Smooth muscle cell (in vitro differentiated cells): ENCODE data around the gene PPM1D. TPM values are rescaled to one million over a fixed set of nuclear protein-coding genes. Genes with fewer than 3 reads are reported as not detected.

Source experiments
- DNase-seq: peaks from one replicate; lab custom pipeline; 2025; ENCODE audit not compliant: unreplicated experiment; lab: John Stamatoyannopoulos, UW
- H2AFZ ChIP-seq: fragments of 200-600 bp; sonication (generic); 2 replicates; pipeline ENCODE4 v1.6.0; 2016; ENCODE audit warnings: antibody characterized with exemption, low read depth, mild to moderate bottlenecking
- H3F3A ChIP-seq: fragments of 200-600 bp; sonication (generic); 2 replicates; pipeline ENCODE4 v1.6.0; 2017; ENCODE audit warnings: antibody characterized with exemption, low read depth
- H3K27ac ChIP-seq: fragments of 200-600 bp; sonication (generic); 2 replicates; pipeline ENCODE4 v1.5.1; 2016; ENCODE audit warnings: low read depth, mild to moderate bottlenecking
- H3K27me3 ChIP-seq: fragments of 200-600 bp; sonication (generic); 2 replicates; pipeline ENCODE4 v1.6.1; 2016; ENCODE audit warnings: low read depth, mild to moderate bottlenecking
- H3K36me3 ChIP-seq: fragments of 200-600 bp; sonication (generic); 2 replicates; pipeline ENCODE4 v1.5.1; 2016; ENCODE audit warnings: low read depth
- H3K4me1 ChIP-seq: fragments of 200-600 bp; sonication (generic); 2 replicates; pipeline ENCODE4 v1.5.1; 2016; ENCODE audit warnings: low read depth
- H3K4me2 ChIP-seq: fragments of 200-600 bp; sonication (generic); 2 replicates; pipeline ENCODE4 v1.6.0; 2016; ENCODE audit warnings: mild to moderate bottlenecking
- H3K4me3 ChIP-seq: fragments of 200-600 bp; sonication (generic); 2 replicates; pipeline ENCODE4 v1.5.1; 2016; ENCODE audit warnings: mild to moderate bottlenecking
- H3K79me2 ChIP-seq: fragments of 200-600 bp; sonication (generic); 2 replicates; pipeline ENCODE4 v1.6.0; 2016; ENCODE audit warnings: low read depth, mild to moderate bottlenecking
- H3K9ac ChIP-seq: fragments of 200-600 bp; sonication (generic); 2 replicates; pipeline ENCODE4 v1.6.0; 2016; ENCODE audit warnings: low read depth
- H3K9me3 ChIP-seq: fragments of 200-600 bp; sonication (generic); replicated peaks from 2 replicates; pipeline ENCODE4 v1.5.1; 2016; ENCODE audit warnings: low read depth
- H4K20me1 ChIP-seq: fragments of 200-600 bp; sonication (generic); 2 replicates; pipeline ENCODE4 v1.6.0; 2016; ENCODE audit warnings: low read depth
- WGBS: methylation state at CpG from one replicate; pipeline ENCODE4 v1.1.7; 2016; ENCODE audit warnings: low lambda C conversion rate; 5-methylcytosine and 5-hydroxymethylcytosine counted together
- polyA plus RNA-seq: library from polyadenylated mRNA; unstranded; fragments of >200 nt; fragmentation: Nextera tagmentation; extraction: Ambion mirVana; gene quantifications from 2 replicates; pipeline ENCODE4 v1.2.1, GENCODE V29; 2016
- total RNA-seq: library from RNA; depleted of rRNA; stranded (reverse); fragments of >200 nt; gene quantifications from 2 replicates; pipeline ENCODE4 v1.2.3, GENCODE V29; 2014
- TF ChIP-seq, protein P1 (sequence below): fragments of 200-600 bp; sonication (generic); IDR thresholded peaks from 2 replicates; pipeline ENCODE4 v1.5.1; 2017; ENCODE audit warnings: borderline replicate concordance, mild to moderate bottlenecking, antibody characterized with exemption; ENCODE audit not compliant: insufficient read depth, poor library complexity, severe bottlenecking

The PPM1D gene
- total and polyA plus RNA-seq, 2 experiments from 2014 or later = 10.0 to 12.9 TPM

GRCh38 chr17:60577147-60577915, 22.7 kb upstream of the PPM1D start:
- peak overlapping the region; percentile 23 for H3K4me3 ChIP-seq
- peak overlapping the region; percentile 72 for H2AFZ ChIP-seq
- no peaks in the 10 kb centered on the region for H3K27me3 ChIP-seq
- peak overlapping the region; percentile 56 for H3K4me2 ChIP-seq
- H3K36me3 ChIP-seq = no peaks in the 10 kb centered on the region
- TF ChIP-seq, protein P1, sequence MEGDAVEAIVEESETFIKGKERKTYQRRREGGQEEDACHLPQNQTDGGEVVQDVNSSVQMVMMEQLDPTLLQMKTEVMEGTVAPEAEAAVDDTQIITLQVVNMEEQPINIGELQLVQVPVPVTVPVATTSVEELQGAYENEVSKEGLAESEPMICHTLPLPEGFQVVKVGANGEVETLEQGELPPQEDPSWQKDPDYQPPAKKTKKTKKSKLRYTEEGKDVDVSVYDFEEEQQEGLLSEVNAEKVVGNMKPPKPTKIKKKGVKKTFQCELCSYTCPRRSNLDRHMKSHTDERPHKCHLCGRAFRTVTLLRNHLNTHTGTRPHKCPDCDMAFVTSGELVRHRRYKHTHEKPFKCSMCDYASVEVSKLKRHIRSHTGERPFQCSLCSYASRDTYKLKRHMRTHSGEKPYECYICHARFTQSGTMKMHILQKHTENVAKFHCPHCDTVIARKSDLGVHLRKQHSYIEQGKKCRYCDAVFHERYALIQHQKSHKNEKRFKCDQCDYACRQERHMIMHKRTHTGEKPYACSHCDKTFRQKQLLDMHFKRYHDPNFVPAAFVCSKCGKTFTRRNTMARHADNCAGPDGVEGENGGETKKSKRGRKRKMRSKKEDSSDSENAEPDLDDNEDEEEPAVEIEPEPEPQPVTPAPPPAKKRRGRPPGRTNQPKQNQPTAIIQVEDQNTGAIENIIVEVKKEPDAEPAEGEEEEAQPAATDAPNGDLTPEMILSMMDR = no peak
- peaks cover 11% of the 10 kb centered on the region for H3F3A ChIP-seq
- no peak for DNase-seq
- no peaks in the 10 kb centered on the region for H3K9me3 ChIP-seq
- H3K4me1 ChIP-seq = no peaks in the 10 kb centered on the region
- no peaks in the 10 kb centered on the region for H3K79me2 ChIP-seq
- 45% methylated on average over 7 of the region's 7 CpGs for WGBS
- no peak overlapping the region for H3K9ac ChIP-seq
- peak overlapping the region; percentile 41 for H3K27ac ChIP-seq
- H4K20me1 ChIP-seq = no peaks in the 10 kb centered on the region

- TF ChIP-seq, protein P1 = no peak
- no peaks in the 10 kb centered on the region for H3F3A ChIP-seq
- DNase-seq = no peak
- H3K36me3 ChIP-seq = no peaks in the 10 kb centered on the region
- H3K79me2 ChIP-seq = no peaks in the 10 kb centered on the region
- H3K27me3 ChIP-seq = no peaks in the 10 kb centered on the region
- H3K9ac ChIP-seq = no peak overlapping the region
- no peaks in the 10 kb centered on the region for H4K20me1 ChIP-seq
- no peaks in the 10 kb centered on the region for H3K9me3 ChIP-seq
- H3K4me2 ChIP-seq = no peak overlapping the region
- no peak overlapping the region for H3K4me3 ChIP-seq
- H3K4me1 ChIP-seq = no peaks in the 10 kb centered on the region
- WGBS = 18% methylated on average over 2 of the region's 2 CpGs
- no peak overlapping the region for H2AFZ ChIP-seq
- H3K27ac ChIP-seq = no peak overlapping the region
Observed at GRCh38 chr17:60579090-60579489, 20.9 kb upstream of the PPM1D start.

DNA sequence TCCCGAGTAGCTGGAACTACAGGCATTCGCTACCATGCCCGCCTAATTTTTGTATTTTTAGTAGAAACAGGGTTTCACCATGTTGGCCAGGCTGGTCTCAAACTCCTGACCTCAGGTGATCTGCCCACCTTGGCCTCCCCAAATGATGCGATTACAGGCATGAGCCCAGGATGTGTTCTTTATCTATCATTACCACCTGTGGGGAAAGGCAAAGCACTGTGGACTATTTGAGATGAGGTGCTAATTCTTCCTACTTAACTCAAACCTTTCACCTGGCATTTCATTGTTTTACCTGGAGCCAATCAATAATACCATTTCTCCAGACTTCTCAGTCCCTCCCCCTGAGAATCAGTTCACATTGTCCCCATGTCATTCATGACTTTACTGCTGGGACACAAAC, 20.4 kb upstream of the PPM1D start:
- Histone ChIP-seq H3K27me3 (no peaks in the 10 kb centered on the region), H3K36me3 (no peaks in the 10 kb centered on the region), H3F3A (no peaks in the 10 kb centered on the region), H3K4me1 (no peaks in the 10 kb centered on the region), H3K9ac (no peak overlapping the region), H2AFZ (no peak overlapping the region), H4K20me1 (no peaks in the 10 kb centered on the region), H3K4me2 (no peak overlapping the region), H3K4me3 (no peak overlapping the region), H3K9me3 (no peaks in the 10 kb centered on the region), H3K27ac (no peak overlapping the region), H3K79me2 (no peaks in the 10 kb centered on the region)
- 86% methylated on average over 4 of the region's 4 CpGs for WGBS
- DNase-seq = no peak
- TF ChIP-seq, protein P1 = no peak

- TF ChIP-seq, protein P1 = no peak
- H3K9me3 ChIP-seq = no peaks in the 10 kb centered on the region
- H3K27ac ChIP-seq = no peak overlapping the region
- no peak for DNase-seq
- no peak overlapping the region for H2AFZ ChIP-seq
- no peaks in the 10 kb centered on the region for H3K27me3 ChIP-seq
- H4K20me1 ChIP-seq = no peaks in the 10 kb centered on the region
- H3K79me2 ChIP-seq = no peaks in the 10 kb centered on the region
- no peak overlapping the region for H3K4me3 ChIP-seq
- no peaks in the 10 kb centered on the region for H3K36me3 ChIP-seq
- no peaks in the 10 kb centered on the region for H3K4me1 ChIP-seq
- H3K9ac ChIP-seq = no peak overlapping the region
- H3F3A ChIP-seq = no peaks in the 10 kb centered on the region
- H3K4me2 ChIP-seq = no peak overlapping the region
Observed at GRCh38 chr17:60583008-60583407, 17.0 kb upstream of the PPM1D start.
